Smooth muscle cell (in vitro differentiated cells): ENCODE data around the gene MTNR1A. TPM values are rescaled to one million over a fixed set of nuclear protein-coding genes. Genes with fewer than 3 reads are reported as not detected.

ENCODE experiments used
- DNase-seq: peaks from one replicate; lab custom pipeline; 2025; ENCODE audit not compliant: unreplicated experiment; lab: John Stamatoyannopoulos, UW
- H2AFZ ChIP-seq: fragments of 200-600 bp; sonication (generic); 2 replicates; pipeline ENCODE4 v1.6.0; 2016; ENCODE audit warnings: antibody characterized with exemption, low read depth, mild to moderate bottlenecking
- H3F3A ChIP-seq: fragments of 200-600 bp; sonication (generic); 2 replicates; pipeline ENCODE4 v1.6.0; 2017; ENCODE audit warnings: antibody characterized with exemption, low read depth
- H3K27ac ChIP-seq: fragments of 200-600 bp; sonication (generic); 2 replicates; pipeline ENCODE4 v1.5.1; 2016; ENCODE audit warnings: low read depth, mild to moderate bottlenecking
- H3K27me3 ChIP-seq: fragments of 200-600 bp; sonication (generic); 2 replicates; pipeline ENCODE4 v1.6.1; 2016; ENCODE audit warnings: low read depth, mild to moderate bottlenecking
- H3K36me3 ChIP-seq: fragments of 200-600 bp; sonication (generic); 2 replicates; pipeline ENCODE4 v1.5.1; 2016; ENCODE audit warnings: low read depth
- H3K4me1 ChIP-seq: fragments of 200-600 bp; sonication (generic); 2 replicates; pipeline ENCODE4 v1.5.1; 2016; ENCODE audit warnings: low read depth
- H3K4me2 ChIP-seq: fragments of 200-600 bp; sonication (generic); 2 replicates; pipeline ENCODE4 v1.6.0; 2016; ENCODE audit warnings: mild to moderate bottlenecking
- H3K4me3 ChIP-seq: fragments of 200-600 bp; sonication (generic); 2 replicates; pipeline ENCODE4 v1.5.1; 2016; ENCODE audit warnings: mild to moderate bottlenecking
- H3K79me2 ChIP-seq: fragments of 200-600 bp; sonication (generic); 2 replicates; pipeline ENCODE4 v1.6.0; 2016; ENCODE audit warnings: low read depth, mild to moderate bottlenecking
- H3K9ac ChIP-seq: fragments of 200-600 bp; sonication (generic); 2 replicates; pipeline ENCODE4 v1.6.0; 2016; ENCODE audit warnings: low read depth
- H3K9me3 ChIP-seq: fragments of 200-600 bp; sonication (generic); replicated peaks from 2 replicates; pipeline ENCODE4 v1.5.1; 2016; ENCODE audit warnings: low read depth
- H4K20me1 ChIP-seq: fragments of 200-600 bp; sonication (generic); 2 replicates; pipeline ENCODE4 v1.6.0; 2016; ENCODE audit warnings: low read depth
- CTCF ChIP-seq: fragments of 200-600 bp; sonication (generic); IDR thresholded peaks from 2 replicates; pipeline ENCODE4 v1.5.1; 2017; ENCODE audit warnings: borderline replicate concordance, mild to moderate bottlenecking, antibody characterized with exemption; ENCODE audit not compliant: insufficient read depth, poor library complexity, severe bottlenecking
- WGBS: methylation state at CpG from one replicate; pipeline ENCODE4 v1.1.7; 2016; ENCODE audit warnings: low lambda C conversion rate; 5-methylcytosine and 5-hydroxymethylcytosine counted together
- polyA plus RNA-seq: library from polyadenylated mRNA; unstranded; fragments of >200 nt; fragmentation: Nextera tagmentation; extraction: Ambion mirVana; gene quantifications from 2 replicates; pipeline ENCODE4 v1.2.1, GENCODE V29; 2016
- total RNA-seq: library from RNA; depleted of rRNA; stranded (reverse); fragments of >200 nt; gene quantifications from 2 replicates; pipeline ENCODE4 v1.2.3, GENCODE V29; 2014

Gene MTNR1A
- total and polyA plus RNA-seq, 2 experiments from 2014 or later, result not detected

- Histone ChIP-seq H3K4me3 (no peak overlapping the region), H3K36me3 (peaks cover 36% of the 10 kb centered on the region), H2AFZ (no peak overlapping the region), H4K20me1 (peaks cover 84% of the 10 kb centered on the region), H3K9me3 (no peaks in the 10 kb centered on the region), H3K27me3 (no peaks in the 10 kb centered on the region), H3K4me2 (no peak overlapping the region), H3K27ac (no peak overlapping the region), H3K4me1 (no peaks in the 10 kb centered on the region), H3K79me2 (no peaks in the 10 kb centered on the region), H3K9ac (no peak overlapping the region), H3F3A (no peaks in the 10 kb centered on the region)
- 88% methylated on average over 7 of the region's 7 CpGs for WGBS
- DNase-seq, result no peak
- TF ChIP-seq CTCF, result no peak
Measured at GRCh38 chr4:186593587-186593973, 38.2 kb upstream of the MTNR1A start.

GRCh38 chr4:186592966-186593586, 37.7 kb upstream of the MTNR1A start:
- TF ChIP-seq CTCF, result no peak
- DNase-seq, result no peak
- no peaks in the 10 kb centered on the region for H3F3A ChIP-seq
- H3K9ac ChIP-seq, result no peak overlapping the region
- H3K4me3 ChIP-seq, result no peak overlapping the region
- no peak overlapping the region for H2AFZ ChIP-seq
- H3K27ac ChIP-seq, result no peak overlapping the region
- 91% methylated on average over 13 of the region's 13 CpGs for WGBS
- no peaks in the 10 kb centered on the region for H3K79me2 ChIP-seq
- H3K27me3 ChIP-seq, result no peaks in the 10 kb centered on the region
- H3K4me1 ChIP-seq, result no peaks in the 10 kb centered on the region
- H3K9me3 ChIP-seq, result no peaks in the 10 kb centered on the region
- H4K20me1 ChIP-seq, result peaks cover 84% of the 10 kb centered on the region
- H3K36me3 ChIP-seq, result peaks cover 37% of the 10 kb centered on the region
- no peak overlapping the region for H3K4me2 ChIP-seq

- no peaks in the 10 kb centered on the region for H3K9me3 ChIP-seq
Measured at GRCh38 chr4:186592445-186592844, 37.1 kb upstream of the MTNR1A start.

More at GRCh38 chr4:186592445-186592844, 37.1 kb upstream of the MTNR1A start:
- H3K27ac ChIP-seq, result no peak overlapping the region
- H3K4me3 ChIP-seq, result no peak overlapping the region
- H4K20me1 ChIP-seq, result peaks cover 84% of the 10 kb centered on the region
- no peaks in the 10 kb centered on the region for H3K27me3 ChIP-seq
- H3F3A ChIP-seq, result no peaks in the 10 kb centered on the region
- no peak overlapping the region for H3K4me2 ChIP-seq
- DNase-seq, result no peak
- peaks cover 33% of the 10 kb centered on the region for H3K36me3 ChIP-seq
- H3K9ac ChIP-seq, result no peak overlapping the region
- no peak overlapping the region for H2AFZ ChIP-seq
- no peak for TF ChIP-seq CTCF
- 96% methylated on average over 8 of the region's 8 CpGs for WGBS
- H3K79me2 ChIP-seq, result no peaks in the 10 kb centered on the region
- H3K4me1 ChIP-seq, result no peaks in the 10 kb centered on the region
